ENCODE measurements around the gene CYP3A5.

CYP3A5 gene

GRCh38 chr7:99629643-99630042, 50.2 kb downstream of the CYP3A5 start:
- TF ChIP-seq EZH2 (optimal IDR thresholded peaks at IDR 0.05; ENCODE audit: low read depth, low read length) (no peak), CTCF (IDR thresholded peaks at IDR 0.05; ENCODE audit: low read length) (no peak), EZH2phosphoT487 (IDR thresholded peaks at IDR 0.05; ENCODE audit: low read length) (no peak)
- Histone ChIP-seq H4K20me1 (ENCODE audit: insufficient read depth, low read length) (no peaks in the 10 kb centered on the region), H3K4me2 (ENCODE audit: low read depth, low read length) (no peak overlapping the region), H3K9me2 (replicated peaks; ENCODE audit: insufficient read depth, low read length) (no peaks in the 10 kb centered on the region), H3K4me1 (ENCODE audit: low read length) (no peaks in the 10 kb centered on the region), H3F3A (ENCODE audit: insufficient read depth, low read length) (no peaks in the 10 kb centered on the region), H3K36me3 (replicated peaks; ENCODE audit: insufficient read depth, low read length) (peaks cover 5% of the 10 kb centered on the region; the same call in 1 of the 2 replicates), H3K79me2 (ENCODE audit: low read length) (peaks cover 5% of the 10 kb centered on the region; the same call in 1 of the 2 replicates), H3K4me3 (ENCODE audit: low read length) (no peak overlapping the region), H2AFZ (ENCODE audit: low read length) (no peak overlapping the region), H3K27me3 (replicated peaks; ENCODE audit: insufficient read depth, low read length) (no peaks in the 10 kb centered on the region), H3K9me3 (replicated peaks; ENCODE audit: insufficient read depth, low read length) (no peaks in the 10 kb centered on the region), H3K27ac (ENCODE audit: low read length) (no peak overlapping the region), H3K9ac (ENCODE audit: low read length) (no peak overlapping the region)
- no peak for DNase-seq

DNA sequence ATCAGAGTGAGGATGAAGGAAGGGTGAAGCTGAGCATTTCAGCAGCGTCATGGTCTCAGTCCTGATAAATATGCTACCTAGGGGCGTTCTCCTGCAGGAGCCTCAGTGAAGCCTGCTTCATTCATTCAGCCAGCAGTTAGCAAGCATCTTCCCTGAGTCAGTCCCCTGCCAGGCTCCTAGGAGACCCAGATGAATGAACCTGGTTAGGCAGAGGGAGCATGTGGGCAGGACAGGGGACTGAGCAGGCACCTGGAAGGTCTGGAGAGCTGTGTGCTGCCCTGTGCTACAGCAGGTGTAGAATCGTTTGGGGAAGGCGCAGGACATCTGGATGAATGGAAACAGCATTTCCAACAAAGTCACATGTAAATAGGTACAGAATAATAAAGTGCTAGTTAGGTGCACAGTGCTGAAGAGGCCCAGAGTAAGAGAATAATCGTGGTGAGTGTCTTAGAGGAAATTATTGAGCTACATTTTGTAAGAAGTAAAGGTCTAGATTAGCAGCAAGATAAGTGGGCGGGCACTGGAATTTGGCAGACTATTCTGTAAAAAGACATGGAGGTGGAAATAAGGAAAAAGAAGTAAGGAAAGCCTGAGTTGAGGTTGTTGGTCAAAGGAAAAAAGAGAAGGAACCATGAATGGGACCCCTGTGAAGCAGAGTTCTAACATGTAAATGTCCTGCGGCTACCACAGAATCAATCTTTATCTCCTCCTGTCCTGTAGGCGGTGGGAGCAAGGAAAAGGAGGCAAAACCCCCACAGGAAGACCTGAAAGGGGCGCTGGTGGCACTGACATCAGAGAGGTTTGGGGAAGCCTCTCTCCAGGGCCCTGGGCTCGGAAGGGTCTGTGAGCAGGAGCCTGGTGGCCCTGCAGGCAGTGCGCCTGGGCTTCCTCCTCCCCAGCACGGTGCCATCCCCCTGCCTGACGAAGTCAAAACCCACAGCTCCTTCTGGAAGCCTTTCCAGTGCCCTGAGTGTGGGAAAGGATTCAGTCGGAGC, 51.0 kb downstream of the CYP3A5 start:
- Histone ChIP-seq H3K4me2 (ENCODE audit: low read depth, low read length) (no peak overlapping the region), H3K27me3 (replicated peaks; ENCODE audit: insufficient read depth, low read length) (no peaks in the 10 kb centered on the region), H3K36me3 (replicated peaks; ENCODE audit: insufficient read depth, low read length) (peaks cover 5% of the 10 kb centered on the region), H3K9me2 (replicated peaks; ENCODE audit: insufficient read depth, low read length) (no peaks in the 10 kb centered on the region), H3K9me3 (replicated peaks; ENCODE audit: insufficient read depth, low read length) (no peaks in the 10 kb centered on the region), H3K79me2 (ENCODE audit: low read length) (peaks cover 5% of the 10 kb centered on the region; the same call in 1 of the 2 replicates), H3K27ac (ENCODE audit: low read length) (no peak overlapping the region), H3K4me3 (ENCODE audit: low read length) (no peak overlapping the region), H3F3A (ENCODE audit: insufficient read depth, low read length) (no peaks in the 10 kb centered on the region), H3K4me1 (ENCODE audit: low read length) (no peaks in the 10 kb centered on the region), H4K20me1 (ENCODE audit: insufficient read depth, low read length) (no peaks in the 10 kb centered on the region), H2AFZ (ENCODE audit: low read length) (no peak overlapping the region), H3K9ac (ENCODE audit: low read length) (no peak overlapping the region)
- TF ChIP-seq CTCF (IDR thresholded peaks at IDR 0.05; ENCODE audit: low read length): no peak
- no peak for TF ChIP-seq EZH2 (optimal IDR thresholded peaks at IDR 0.05; ENCODE audit: low read depth, low read length)
- no peak for TF ChIP-seq EZH2phosphoT487 (IDR thresholded peaks at IDR 0.05; ENCODE audit: low read length)
- no peak for DNase-seq

DNA sequence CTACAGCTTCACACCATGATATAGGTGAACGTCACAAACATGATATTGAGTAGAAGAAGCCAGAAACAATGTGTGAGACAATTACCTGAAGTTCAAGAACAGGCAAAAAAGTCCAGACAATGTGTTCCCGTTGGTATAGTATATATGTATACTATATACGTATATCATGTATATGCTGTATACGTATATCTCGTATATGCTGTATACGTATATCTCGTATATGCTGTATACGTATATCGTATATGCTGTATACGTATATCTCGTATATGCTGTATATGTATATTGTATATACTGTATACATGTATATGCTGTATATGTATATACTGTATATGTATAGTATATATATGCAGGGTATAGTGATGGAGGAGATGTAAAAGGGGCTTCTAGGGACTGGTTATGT, 52.3 kb downstream of the CYP3A5 start:
- no peak overlapping the region for H3K4me2 ChIP-seq (ENCODE audit: low read depth, low read length)
- H3K36me3 ChIP-seq (replicated peaks; ENCODE audit: insufficient read depth, low read length): peaks cover 5% of the 10 kb centered on the region
- TF ChIP-seq EZH2phosphoT487 (IDR thresholded peaks at IDR 0.05; ENCODE audit: low read length): no peak
- no peak for TF ChIP-seq EZH2 (optimal IDR thresholded peaks at IDR 0.05; ENCODE audit: low read depth, low read length)
- TF ChIP-seq CTCF (IDR thresholded peaks at IDR 0.05; ENCODE audit: low read length): no peak
- H3K9me2 ChIP-seq (replicated peaks; ENCODE audit: insufficient read depth, low read length): no peaks in the 10 kb centered on the region
- H3K27ac ChIP-seq (ENCODE audit: low read length): no peak overlapping the region
- H3K27me3 ChIP-seq (replicated peaks; ENCODE audit: insufficient read depth, low read length): no peaks in the 10 kb centered on the region
- H3K4me1 ChIP-seq (ENCODE audit: low read length): no peaks in the 10 kb centered on the region
- H3F3A ChIP-seq (ENCODE audit: insufficient read depth, low read length): no peaks in the 10 kb centered on the region
- DNase-seq: no peak
- no peak overlapping the region for H3K4me3 ChIP-seq (ENCODE audit: low read length)
- no peaks in the 10 kb centered on the region for H4K20me1 ChIP-seq (ENCODE audit: insufficient read depth, low read length)
- H3K79me2 ChIP-seq (ENCODE audit: low read length): peaks cover 5% of the 10 kb centered on the region; the same call in 1 of the 2 replicates
- no peaks in the 10 kb centered on the region for H3K9me3 ChIP-seq (replicated peaks; ENCODE audit: insufficient read depth, low read length)
- H3K9ac ChIP-seq (ENCODE audit: low read length): no peak overlapping the region
- no peak overlapping the region for H2AFZ ChIP-seq (ENCODE audit: low read length)
